ENCODE measurements around the gene ARHGAP5. TPM values are rescaled to one million over a fixed set of nuclear protein-coding genes. Genes with fewer than 3 reads are reported as not detected.

Gene ARHGAP5
- polyA plus RNA-seq, 1 donor from 2014 or later = 26.0 TPM

- Mint-ChIP-seq H3K9me3 (peaks cover under 1 to 7% (median 2%) of the 10 kb centered on the region in 3 donors), H3K4me1 (peaks cover 6 to 15% (median 11%) of the 10 kb centered on the region in 3 donors), H3K36me3 (no peaks in the 10 kb centered on the region), H3K27me3 (no peaks in the 10 kb centered on the region), H3K27ac (no peak overlapping the region), H3K4me3 (peak overlapping the region in 1 of 4 donors; percentile 0)
Measured at GRCh38 chr14:32166029-32166428, 88.9 kb downstream of the ARHGAP5 start.

- Mint-ChIP-seq H3K27ac (no peak overlapping the region), H3K4me3 (no peak overlapping the region), H3K4me1 (peaks cover 6 to 15% (median 11%) of the 10 kb centered on the region in 3 donors), H3K27me3 (no peaks in the 10 kb centered on the region), H3K36me3 (no peaks in the 10 kb centered on the region), H3K9me3 (peaks cover 0 to 5% (median 2%) of the 10 kb centered on the region in 3 donors)
Measured at GRCh38 chr14:32166924-32167323, 89.8 kb downstream of the ARHGAP5 start.

- Mint-ChIP-seq H3K4me3 (no peak overlapping the region), H3K36me3 (no peaks in the 10 kb centered on the region), H3K27me3 (no peaks in the 10 kb centered on the region), H3K4me1 (peaks cover 6 to 15% (median 11%) of the 10 kb centered on the region in 3 donors), H3K27ac (no peak overlapping the region), H3K9me3 (peaks cover 0 to 2% (median 0%) of the 10 kb centered on the region in 3 donors)
Measured at GRCh38 chr14:32167907-32168306, 90.8 kb downstream of the ARHGAP5 start.

- Mint-ChIP-seq H3K4me3 (no peak overlapping the region), H3K27ac (no peak overlapping the region), H3K9me3 (no peaks in the 10 kb centered on the region), H3K36me3 (no peaks in the 10 kb centered on the region), H3K27me3 (no peaks in the 10 kb centered on the region), H3K4me1 (peaks cover 6 to 15% (median 11%) of the 10 kb centered on the region in 3 donors)
Measured at GRCh38 chr14:32169191-32169590, 92.1 kb downstream of the ARHGAP5 start.

- H3K4me1 Mint-ChIP-seq = peaks cover 0 to 2% (median 0%) of the 10 kb centered on the region in 3 donors
- no peak overlapping the region for H3K4me3 Mint-ChIP-seq
- no peaks in the 10 kb centered on the region for H3K27me3 Mint-ChIP-seq
Measured at GRCh38 chr14:32171469-32171868, 94.4 kb downstream of the ARHGAP5 start.

GRCh38 chr14:32183151-32184058 lies 106.3 kb downstream of the ARHGAP5 start:
- peaks cover 5% of the 10 kb centered on the region for H3K36me3 Mint-ChIP-seq
- peaks cover 1% of the 10 kb centered on the region for H3K27me3 Mint-ChIP-seq
- H3K4me1 Mint-ChIP-seq = peaks cover 6 to 9% (median 7%) of the 10 kb centered on the region in 3 donors
- peaks cover 0 to 5% (median 5%) of the 10 kb centered on the region in 3 donors for H3K9me3 Mint-ChIP-seq
- no peak overlapping the region for H3K4me3 Mint-ChIP-seq
- no peak overlapping the region for H3K27ac Mint-ChIP-seq

More at GRCh38 chr14:32171469-32171868, 94.4 kb downstream of the ARHGAP5 start:
- H3K9me3 Mint-ChIP-seq = no peaks in the 10 kb centered on the region
- H3K36me3 Mint-ChIP-seq = peaks cover 1% of the 10 kb centered on the region
- H3K27ac Mint-ChIP-seq = peak overlapping the region in 1 of 3 donors; percentile 51

- Mint-ChIP-seq H3K27me3 (peaks cover 1% of the 10 kb centered on the region), H3K36me3 (no peaks in the 10 kb centered on the region), H3K27ac (no peak overlapping the region), H3K4me1 (peaks cover 12 to 13% (median 12%) of the 10 kb centered on the region in 3 donors), H3K4me3 (no peak overlapping the region), H3K9me3 (peaks cover 0 to 4% (median 3%) of the 10 kb centered on the region in 3 donors)
Measured at GRCh38 chr14:32185097-32185496, 108.0 kb downstream of the ARHGAP5 start.

- Mint-ChIP-seq H3K27me3 (peaks cover 1% of the 10 kb centered on the region), H3K9me3 (peaks cover 0 to 4% (median 3%) of the 10 kb centered on the region in 3 donors), H3K27ac (peak overlapping the region in 1 of 3 donors; percentile 34), H3K4me1 (peaks cover 13 to 14% (median 14%) of the 10 kb centered on the region in 3 donors), H3K4me3 (peak overlapping the region in 2 of 4 donors; percentile 14 to 70), H3K36me3 (no peaks in the 10 kb centered on the region)
Measured at GRCh38 chr14:32186248-32186647, 109.1 kb downstream of the ARHGAP5 start.

GRCh38 chr14:32189811-32190210 lies 112.7 kb downstream of the ARHGAP5 start:
- Mint-ChIP-seq H3K9me3 (peaks cover 0 to 3% (median 2%) of the 10 kb centered on the region in 3 donors), H3K4me1 (peaks cover 12 to 14% (median 13%) of the 10 kb centered on the region in 3 donors), H3K27ac (no peak overlapping the region), H3K36me3 (no peaks in the 10 kb centered on the region), H3K4me3 (no peak overlapping the region), H3K27me3 (peaks cover 1% of the 10 kb centered on the region)

- Mint-ChIP-seq H3K36me3 (peaks cover 1% of the 10 kb centered on the region), H3K27me3 (peaks cover 1% of the 10 kb centered on the region), H3K27ac (no peak overlapping the region), H3K9me3 (peaks cover 0 to 3% (median 0%) of the 10 kb centered on the region in 3 donors), H3K4me3 (no peak overlapping the region), H3K4me1 (peaks cover 14 to 15% (median 15%) of the 10 kb centered on the region in 3 donors)
Measured at GRCh38 chr14:32190673-32191072, 113.6 kb downstream of the ARHGAP5 start.

- no peak overlapping the region for H3K4me3 Mint-ChIP-seq
- peaks cover 2% of the 10 kb centered on the region for H3K36me3 Mint-ChIP-seq
- peaks cover 8 to 12% (median 9%) of the 10 kb centered on the region in 3 donors for H3K4me1 Mint-ChIP-seq
- H3K27ac Mint-ChIP-seq = no peak overlapping the region
- H3K9me3 Mint-ChIP-seq = no peaks in the 10 kb centered on the region
- H3K27me3 Mint-ChIP-seq = no peaks in the 10 kb centered on the region
Measured at GRCh38 chr14:32192712-32193373, 115.7 kb downstream of the ARHGAP5 start.

GRCh38 chr14:32193532-32193931 lies 116.4 kb downstream of the ARHGAP5 start:
- Mint-ChIP-seq H3K27me3 (no peaks in the 10 kb centered on the region), H3K4me1 (peaks cover 8 to 12% (median 9%) of the 10 kb centered on the region in 3 donors), H3K9me3 (no peaks in the 10 kb centered on the region), H3K36me3 (peaks cover 2% of the 10 kb centered on the region), H3K27ac (no peak overlapping the region), H3K4me3 (no peak overlapping the region)

- Mint-ChIP-seq H3K36me3 (peaks cover 2% of the 10 kb centered on the region), H3K27me3 (no peaks in the 10 kb centered on the region), H3K4me3 (no peak overlapping the region), H3K9me3 (no peaks in the 10 kb centered on the region), H3K27ac (no peak overlapping the region), H3K4me1 (peaks cover 8 to 14% (median 9%) of the 10 kb centered on the region in 3 donors)
Measured at GRCh38 chr14:32195636-32196035, 118.5 kb downstream of the ARHGAP5 start.

GRCh38 chr14:32197919-32198318 lies 120.8 kb downstream of the ARHGAP5 start:
- Mint-ChIP-seq H3K27me3 (no peaks in the 10 kb centered on the region), H3K9me3 (no peaks in the 10 kb centered on the region), H3K27ac (no peak overlapping the region), H3K4me1 (peaks cover 16 to 27% (median 17%) of the 10 kb centered on the region in 3 donors), H3K4me3 (no peak overlapping the region), H3K36me3 (peaks cover 2% of the 10 kb centered on the region)

All from IgD-negative memory B cell (primary cell).